ENCODE results near the gene THADA. TPM values are rescaled to one million over a fixed set of nuclear protein-coding genes. Genes with fewer than 3 reads are reported as not detected.

THADA gene
- total RNA-seq, 1 experiment from 2014 or later: 20.1 TPM

DNA sequence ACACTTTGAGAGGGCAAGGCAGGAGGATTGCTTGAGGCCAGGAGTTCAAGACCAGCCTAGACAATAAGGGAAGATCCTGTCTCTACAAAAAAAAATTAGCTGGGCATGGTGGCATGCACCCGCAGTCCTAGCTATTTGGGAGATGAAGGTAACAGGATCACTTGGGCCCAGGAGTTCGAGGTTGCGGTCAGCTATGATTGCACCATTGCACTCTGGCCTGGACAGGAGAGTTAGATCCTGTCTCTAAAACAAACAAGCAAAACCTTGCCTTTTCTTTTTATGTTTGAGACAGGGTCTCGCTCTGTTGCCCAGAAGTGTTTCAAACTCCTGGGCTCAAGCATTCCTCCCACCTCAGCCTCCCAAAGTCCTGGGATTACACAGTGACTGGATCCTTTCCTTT is 14.5 kb upstream of the THADA start:
- no peak overlapping the region for H2BK5ac ChIP-seq (ENCODE audit: insufficient read length, low read length)
- H3K79me1 ChIP-seq (ENCODE audit: insufficient read depth, low read depth, low read length, poor library complexity, severe bottlenecking): no peaks in the 10 kb centered on the region
- H3K23me2 ChIP-seq (ENCODE audit: insufficient read length, low read depth, low read length, poor library complexity, severe bottlenecking): no peaks in the 10 kb centered on the region
- H3K4me2 ChIP-seq (ENCODE audit: insufficient read depth, insufficient read length, low read length): no peak overlapping the region
- no peak overlapping the region for H3K14ac ChIP-seq (ENCODE audit: insufficient read depth, low read length)
- no peak overlapping the region for H3K4me3 Mint-ChIP-seq
- no peak overlapping the region for H3K4ac ChIP-seq (ENCODE audit: low read depth, low read length)
- H4K91ac ChIP-seq (ENCODE audit: insufficient read length, low read depth, low read length): no peak overlapping the region
- no peaks in the 10 kb centered on the region for H3K27me3 ChIP-seq (ENCODE audit: insufficient read depth, low read length)
- H3K9me3 Mint-ChIP-seq: no peaks in the 10 kb centered on the region
- no peak overlapping the region for H2BK12ac ChIP-seq (ENCODE audit: insufficient read length, low read depth, low read length)
- H3K27ac Mint-ChIP-seq: no peak overlapping the region
- no peak overlapping the region for H4K5ac ChIP-seq (ENCODE audit: insufficient read length, low read depth, low read length)
- H3K4me1 ChIP-seq (ENCODE audit: insufficient read depth, low read length): no peaks in the 10 kb centered on the region
- H2AFZ ChIP-seq (ENCODE audit: low read length): no peak overlapping the region
- no peaks in the 10 kb centered on the region for H3K27me3 Mint-ChIP-seq (ENCODE audit: low read depth)
- no peak overlapping the region for H3T11ph ChIP-seq (ENCODE audit: low read length)
- H3K18ac ChIP-seq (ENCODE audit: insufficient read length, low read depth, low read length): no peak overlapping the region
- WGBS (ENCODE audit: extremely low coverage, insufficient read length, low lambda C conversion rate): no CpG with 5 or more reads among the region's 4 CpGs
- no peak overlapping the region for H3K56ac ChIP-seq (ENCODE audit: insufficient read length, low read depth, low read length)
- H3K27ac ChIP-seq (ENCODE audit: insufficient read length, low read depth, low read length): no peak overlapping the region
- no peaks in the 10 kb centered on the region for H3K79me2 ChIP-seq (ENCODE audit: insufficient read depth, low read length)
- H2BK20ac ChIP-seq (ENCODE audit: low read depth, low read length, poor library complexity, severe bottlenecking): no peak overlapping the region
- H3K23ac ChIP-seq (ENCODE audit: insufficient read length, low read depth, low read length): no peak overlapping the region
- no peak overlapping the region for H2BK120ac ChIP-seq (ENCODE audit: low read depth, low read length, poor library complexity, severe bottlenecking)
- H3K9ac ChIP-seq (ENCODE audit: extremely low read depth, insufficient read length, low read length): no peak overlapping the region
- no peak overlapping the region for H2BK15ac ChIP-seq (ENCODE audit: low read depth, low read length)
- no peak overlapping the region for H2AK5ac ChIP-seq (ENCODE audit: insufficient read length, low read length)
- DNase-seq: no peak
- no peaks in the 10 kb centered on the region for H4K20me1 ChIP-seq (ENCODE audit: control insufficient read depth, insufficient read depth, insufficient read length)
- no peaks in the 10 kb centered on the region for H3K9me3 ChIP-seq (ENCODE audit: control insufficient read depth, low read depth, low read length)
- no peaks in the 10 kb centered on the region for H3K36me3 Mint-ChIP-seq (ENCODE audit: insufficient read depth in 1 of 3, low read depth in 3 of 3)
- H3K4me1 Mint-ChIP-seq: peaks cover 19 to 36% of the 10 kb centered on the region in 2 experiments
- H4K8ac ChIP-seq (replicated peaks; ENCODE audit: insufficient read length, low read depth, low read length): no peak overlapping the region
- TF ChIP-seq, protein P1, sequence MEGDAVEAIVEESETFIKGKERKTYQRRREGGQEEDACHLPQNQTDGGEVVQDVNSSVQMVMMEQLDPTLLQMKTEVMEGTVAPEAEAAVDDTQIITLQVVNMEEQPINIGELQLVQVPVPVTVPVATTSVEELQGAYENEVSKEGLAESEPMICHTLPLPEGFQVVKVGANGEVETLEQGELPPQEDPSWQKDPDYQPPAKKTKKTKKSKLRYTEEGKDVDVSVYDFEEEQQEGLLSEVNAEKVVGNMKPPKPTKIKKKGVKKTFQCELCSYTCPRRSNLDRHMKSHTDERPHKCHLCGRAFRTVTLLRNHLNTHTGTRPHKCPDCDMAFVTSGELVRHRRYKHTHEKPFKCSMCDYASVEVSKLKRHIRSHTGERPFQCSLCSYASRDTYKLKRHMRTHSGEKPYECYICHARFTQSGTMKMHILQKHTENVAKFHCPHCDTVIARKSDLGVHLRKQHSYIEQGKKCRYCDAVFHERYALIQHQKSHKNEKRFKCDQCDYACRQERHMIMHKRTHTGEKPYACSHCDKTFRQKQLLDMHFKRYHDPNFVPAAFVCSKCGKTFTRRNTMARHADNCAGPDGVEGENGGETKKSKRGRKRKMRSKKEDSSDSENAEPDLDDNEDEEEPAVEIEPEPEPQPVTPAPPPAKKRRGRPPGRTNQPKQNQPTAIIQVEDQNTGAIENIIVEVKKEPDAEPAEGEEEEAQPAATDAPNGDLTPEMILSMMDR (conservative IDR thresholded peaks at IDR 0.05): no peak

All from H9 (cell line).